HEK293T (cell line): ENCODE data around the gene RAD51B.

Experiments
- CTCF ChIA-PET: fragments of 350-600 bp; formaldehyde crosslinking; extraction: SDS; loops from one replicate; lab custom pipeline; 2021; ENCODE audit warnings: antibody characterized with exemption, inconsistent platforms; lab: Yijun Ruan, JAX
- POLR2A ChIA-PET: fragments of 350-600 bp; formaldehyde crosslinking; extraction: SDS; loops from one replicate; lab custom pipeline; 2020; ENCODE audit warnings: antibody characterized with exemption, inconsistent platforms; lab: Yijun Ruan, JAX
- DNase-seq: peaks from one replicate; pipeline ENCODE4 v3.0.0; 2012; ENCODE audit warnings: mixed read lengths; ENCODE audit errors: extremely low spot score
- ARNT ChIP-seq: fragments of 450-650 bp; IDR thresholded peaks from 2 replicates; pipeline ENCODE4 v1.6.1; 2017; ENCODE audit warnings: mild to moderate bottlenecking
- BHLHE40 ChIP-seq: fragments of 450-650 bp; IDR thresholded peaks from 2 replicates; pipeline ENCODE4 v1.6.1; 2016; ENCODE audit warnings: mild to moderate bottlenecking, moderate library complexity, borderline replicate concordance
- CTBP1 ChIP-seq: fragments of 450-650 bp; IDR thresholded peaks from 2 replicates; pipeline ENCODE4 v1.6.1; 2016; ENCODE audit warnings: borderline replicate concordance
- ELF4 ChIP-seq: fragments of 450-650 bp; IDR thresholded peaks from 2 replicates; pipeline ENCODE4 v1.6.1; 2017; ENCODE audit warnings: antibody characterized with exemption
- FOXA1 ChIP-seq: fragments of 450-650 bp; IDR thresholded peaks from 2 replicates; pipeline ENCODE4 v1.6.1; 2016; ENCODE audit warnings: mild to moderate bottlenecking
- FOXK2 ChIP-seq: fragments of 450-650 bp; IDR thresholded peaks from 2 replicates; pipeline ENCODE4 v1.6.1; 2016; ENCODE audit warnings: mild to moderate bottlenecking
- FOXM1 ChIP-seq: fragments of 450-650 bp; IDR thresholded peaks from 2 replicates; pipeline ENCODE4 v1.6.1; 2017; ENCODE audit warnings: mild to moderate bottlenecking, borderline replicate concordance
- HDGF ChIP-seq: fragments of 450-650 bp; IDR thresholded peaks from 2 replicates; pipeline ENCODE4 v1.6.1; 2017; ENCODE audit warnings: antibody characterized with exemption, borderline replicate concordance
- L3MBTL2 ChIP-seq: fragments of 450-650 bp; conservative IDR thresholded peaks from 2 replicates; pipeline ENCODE4 v1.6.1; 2016; ENCODE audit warnings: mild to moderate bottlenecking
- LEF1 ChIP-seq: fragments of 450-650 bp; IDR thresholded peaks from 2 replicates; pipeline ENCODE4 v1.6.1; 2017; ENCODE audit warnings: mild to moderate bottlenecking, borderline replicate concordance
- NFRKB ChIP-seq: fragments of 450-650 bp; IDR thresholded peaks from 2 replicates; pipeline ENCODE4 v1.6.1; 2016; ENCODE audit warnings: mild to moderate bottlenecking, moderate library complexity
- SP1 ChIP-seq: fragments of 450-650 bp; IDR thresholded peaks from 2 replicates; pipeline ENCODE4 v1.6.1; 2017
- SUZ12 ChIP-seq: fragments of 450-650 bp; IDR thresholded peaks from 2 replicates; pipeline ENCODE4 v1.6.1; 2016; ENCODE audit warnings: mild to moderate bottlenecking
- TARDBP ChIP-seq: fragments of 450-650 bp; IDR thresholded peaks from 2 replicates; pipeline ENCODE4 v1.6.1; 2016
- ZNF384 ChIP-seq: fragments of 450-650 bp; IDR thresholded peaks from 2 replicates; pipeline ENCODE4 v1.6.1; 2016
- TF ChIP-seq, protein P1 (sequence below): fragments of 450-650 bp; IDR thresholded peaks from 2 replicates; pipeline ENCODE4 v1.6.1; 2016

RAD51B gene

DNA sequence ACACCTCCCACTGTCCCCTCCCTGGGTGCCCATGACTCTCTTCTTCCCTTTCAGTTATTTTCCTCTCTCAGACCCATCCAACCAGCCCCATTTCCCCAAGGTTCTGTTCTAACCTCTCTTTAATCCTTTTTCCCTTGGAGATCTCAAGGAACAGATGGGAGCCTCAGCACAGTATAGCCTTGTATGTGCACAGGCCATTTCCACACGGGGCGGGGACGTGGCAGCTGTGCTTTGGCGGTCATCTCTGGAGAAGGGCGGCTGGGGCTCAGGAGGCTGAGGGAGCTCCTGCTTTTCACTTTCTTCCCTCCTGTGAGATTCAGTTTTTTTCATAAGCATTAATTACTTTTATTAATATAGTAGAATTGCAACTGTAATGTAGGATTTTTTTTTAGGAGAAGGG is 761.1 kb downstream of the RAD51B start:
- TF ChIP-seq NFRKB (no peak), FOXM1 (no peak), TARDBP (no peak), LEF1 (no peak), CTBP1 (no peak), SUZ12 (no peak), SP1 (no peak)
- TF ChIP-seq, protein P1, sequence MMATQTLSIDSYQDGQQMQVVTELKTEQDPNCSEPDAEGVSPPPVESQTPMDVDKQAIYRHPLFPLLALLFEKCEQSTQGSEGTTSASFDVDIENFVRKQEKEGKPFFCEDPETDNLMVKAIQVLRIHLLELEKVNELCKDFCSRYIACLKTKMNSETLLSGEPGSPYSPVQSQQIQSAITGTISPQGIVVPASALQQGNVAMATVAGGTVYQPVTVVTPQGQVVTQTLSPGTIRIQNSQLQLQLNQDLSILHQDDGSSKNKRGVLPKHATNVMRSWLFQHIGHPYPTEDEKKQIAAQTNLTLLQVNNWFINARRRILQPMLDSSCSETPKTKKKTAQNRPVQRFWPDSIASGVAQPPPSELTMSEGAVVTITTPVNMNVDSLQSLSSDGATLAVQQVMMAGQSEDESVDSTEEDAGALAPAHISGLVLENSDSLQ = no peak
- CTCF ChIA-PET = interaction anchor here (0.6 kb wide), 1 partner anchor 45 kb away, joined by 4 read pairs; no protein-coding TSS in a partner anchor
- POLR2A ChIA-PET = no interaction called here
- DNase-seq = no peak

DNA sequence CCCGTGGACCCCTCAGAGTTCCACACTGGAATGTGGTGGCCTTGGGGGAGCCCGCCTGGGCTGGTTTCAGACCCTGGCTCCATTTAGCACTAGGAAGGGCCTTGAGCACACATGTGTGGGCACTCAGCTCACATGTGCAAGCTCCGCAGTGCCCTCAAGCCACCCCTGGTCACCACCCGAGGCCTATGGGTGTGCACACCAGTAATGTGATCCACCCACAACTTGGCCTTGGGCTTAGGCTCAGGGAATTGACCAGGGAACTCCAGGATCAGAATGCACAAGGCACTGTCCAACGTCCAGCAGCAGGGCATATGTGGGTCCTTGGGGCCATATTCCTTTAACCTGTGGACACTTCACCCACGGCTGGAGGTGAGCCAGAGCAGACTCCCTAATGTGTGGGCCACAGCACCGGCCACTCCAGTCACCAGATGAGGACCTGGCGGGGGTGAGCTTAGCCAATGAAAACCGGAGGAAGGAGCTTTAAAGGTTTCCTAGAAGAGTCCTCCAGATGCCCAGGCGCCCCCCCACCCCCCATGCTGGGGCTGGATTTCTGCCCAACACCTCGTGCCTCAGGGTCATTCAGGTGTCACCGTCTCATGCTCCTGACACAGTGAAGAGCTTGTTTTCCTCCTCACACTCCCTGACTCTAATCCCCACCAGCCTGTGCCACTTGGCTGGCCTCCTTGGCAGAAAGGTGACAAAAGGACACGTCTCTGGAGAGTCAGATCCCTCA is 764.1 kb downstream of the RAD51B start:
- POLR2A ChIA-PET = no interaction called here
- TF ChIP-seq NFRKB (no peak), ELF4 (no peak), LEF1 (no peak), HDGF (no peak), BHLHE40 (no peak), FOXM1 (no peak), SP1 (no peak)
- TF ChIP-seq, protein P1 = no peak
- no peak for DNase-seq
- CTCF ChIA-PET = no interaction called here

DNA sequence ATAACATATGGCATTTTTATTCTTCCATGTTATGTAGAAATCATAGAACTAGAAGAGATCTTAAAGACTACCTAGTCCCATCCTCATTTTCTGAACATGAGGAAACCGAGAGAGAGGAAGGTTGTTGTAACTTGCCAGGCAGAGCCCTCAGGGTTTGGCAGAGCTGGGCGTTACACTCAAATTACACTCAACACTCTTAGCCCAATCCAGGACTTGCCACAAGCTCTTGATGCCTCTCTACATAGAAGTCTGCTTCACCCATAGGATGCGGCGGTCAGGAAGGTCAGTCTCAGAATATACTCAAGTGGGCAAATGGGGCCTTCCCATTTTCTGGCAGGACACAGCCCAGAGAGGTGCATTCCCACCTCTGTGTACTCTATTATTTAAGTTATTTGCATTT is 765.2 kb downstream of the RAD51B start:
- TF ChIP-seq FOXK2 = no peak
- TF ChIP-seq ZNF384 = no peak
- TF ChIP-seq ELF4 = no peak
- no peak for TF ChIP-seq ARNT
- TF ChIP-seq FOXM1 = no peak
- DNase-seq = no peak
- CTCF ChIA-PET = no interaction called here
- POLR2A ChIA-PET = no interaction called here

DNA sequence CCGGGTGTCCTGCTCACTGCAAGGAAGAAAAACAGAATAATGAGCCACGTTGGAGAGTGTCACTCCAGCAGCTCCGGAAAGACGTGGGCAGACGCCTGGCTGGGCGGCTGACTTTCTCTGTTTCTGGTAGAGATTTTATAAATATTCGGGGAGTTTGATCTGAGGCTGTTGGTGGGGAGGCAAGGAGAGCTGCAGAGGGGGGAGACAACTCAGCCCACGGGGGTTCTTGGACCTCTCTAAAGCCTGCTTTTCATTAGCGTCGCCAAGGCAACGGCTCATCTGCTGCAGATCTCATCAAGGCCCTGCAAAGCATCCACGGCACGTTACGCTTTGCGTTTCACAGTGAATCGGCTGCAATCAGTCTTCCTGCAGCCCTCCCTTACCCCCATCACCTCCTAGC is 766.1 kb downstream of the RAD51B start:
- ChIA-PET CTCF (no interaction called here), POLR2A (no interaction called here)
- TF ChIP-seq CTBP1 (no peak), HDGF (no peak), BHLHE40 (no peak), FOXA1 (no peak)
- TF ChIP-seq, protein P1 = no peak
- DNase-seq = no peak

DNA sequence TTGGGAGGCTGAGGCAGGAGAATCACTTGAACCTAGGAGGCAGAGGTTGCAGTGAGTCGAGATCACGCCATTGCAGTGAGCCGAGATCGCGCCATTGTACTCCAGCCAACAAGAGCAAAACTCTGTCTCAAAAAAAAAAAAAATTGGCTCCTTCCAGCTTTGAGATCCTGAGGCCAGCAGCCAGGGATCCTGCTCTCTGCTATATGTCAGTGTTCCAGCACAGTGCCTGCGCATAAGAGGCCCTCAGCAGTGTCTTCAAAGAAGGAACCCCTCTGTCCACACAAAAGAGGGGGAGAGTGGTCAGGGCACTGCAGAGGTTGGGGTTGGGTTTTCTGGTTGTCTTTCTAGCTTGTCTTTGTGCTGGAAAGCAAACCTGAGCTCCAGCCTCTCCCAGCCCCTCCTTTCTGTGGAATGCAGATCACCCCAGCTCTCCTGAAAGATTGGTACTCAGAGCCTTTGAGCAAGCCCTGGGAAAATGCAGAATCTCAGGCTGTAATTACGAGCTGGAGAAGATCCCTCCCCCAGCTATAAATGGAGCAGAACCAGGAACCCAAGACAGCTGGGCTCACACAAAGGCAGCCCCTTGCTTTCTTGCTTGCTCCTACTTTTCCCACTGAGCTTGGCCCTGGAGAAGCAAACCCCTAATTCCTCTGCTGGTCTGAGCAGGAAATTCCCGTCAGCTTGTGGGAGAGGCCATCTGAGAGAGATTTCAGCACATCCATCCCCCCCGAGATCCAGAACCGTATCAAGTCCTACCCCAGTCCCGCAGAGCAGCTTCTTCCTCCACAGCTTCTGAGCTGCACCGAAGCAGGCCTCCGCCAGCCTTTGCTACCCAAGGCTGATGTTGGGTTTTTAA is 767.5 kb downstream of the RAD51B start:
- ChIA-PET CTCF (no interaction called here), POLR2A (no interaction called here)
- DNase-seq = no peak
- no peak for TF ChIP-seq SP1
- TF ChIP-seq ARNT = no peak
- no peak for TF ChIP-seq FOXK2
- no peak for TF ChIP-seq NFRKB
- TF ChIP-seq CTBP1 = no peak
- no peak for TF ChIP-seq LEF1
- no peak for TF ChIP-seq HDGF
- TF ChIP-seq FOXM1 = no peak
- no peak for TF ChIP-seq BHLHE40
- no peak for TF ChIP-seq TARDBP
- TF ChIP-seq SUZ12 = no peak
- TF ChIP-seq ELF4 = no peak
- no peak for TF ChIP-seq FOXA1
- TF ChIP-seq ZNF384 = no peak
- TF ChIP-seq L3MBTL2 = no peak
- TF ChIP-seq, protein P1 = no peak

DNA sequence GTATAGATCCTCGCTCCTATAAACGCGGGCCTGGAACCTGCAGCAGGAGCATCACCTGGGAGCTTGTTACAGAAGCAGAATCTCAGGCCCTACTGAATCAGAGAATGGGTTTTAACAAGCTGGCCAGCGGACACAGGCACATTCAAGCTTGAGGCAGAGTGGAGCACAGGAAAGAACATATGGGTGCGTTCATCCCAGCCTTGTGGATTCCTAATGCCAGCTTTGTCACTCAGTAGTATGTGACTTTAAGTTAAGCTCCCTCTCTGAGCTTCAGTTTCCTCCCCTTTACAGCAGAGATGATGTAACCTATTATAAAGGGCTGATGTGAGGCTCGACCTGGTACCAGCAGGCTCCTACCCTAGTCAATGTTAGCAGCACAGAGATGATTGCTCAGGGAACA is 768.4 kb downstream of the RAD51B start:
- POLR2A ChIA-PET = interaction anchor here (0.7 to 1.2 kb wide), 2 partner anchors 40 to 207 kb away, joined by 3 read pairs; no protein-coding TSS in a partner anchor
- CTCF ChIA-PET = no interaction called here
- no peak for TF ChIP-seq ARNT
- no peak for TF ChIP-seq CTBP1
- TF ChIP-seq L3MBTL2 = no peak
- no peak for TF ChIP-seq NFRKB
- no peak for TF ChIP-seq FOXM1
- TF ChIP-seq FOXA1 = no peak
- TF ChIP-seq SUZ12 = no peak
- TF ChIP-seq FOXK2 = no peak
- TF ChIP-seq LEF1 = no peak
- TF ChIP-seq ELF4 = no peak
- TF ChIP-seq, protein P1 = no peak
- TF ChIP-seq BHLHE40 = no peak
- TF ChIP-seq ZNF384 = no peak
- TF ChIP-seq HDGF = no peak
- TF ChIP-seq TARDBP = no peak
- DNase-seq = no peak
